Activated CD8-positive, alpha-beta memory T cell treated with anti-CD3 and anti-CD28 coated beads, Interleukin-2, amount 50 U/mL, for 24 hours (primary cell): ENCODE measurements around the gene RYR2.

ENCODE experiments used
- DNase-seq: peaks from one replicate; pipeline ENCODE4 v3.0.0-alpha.2; 2020; ENCODE audit errors: extremely low read depth

Gene RYR2

DNA sequence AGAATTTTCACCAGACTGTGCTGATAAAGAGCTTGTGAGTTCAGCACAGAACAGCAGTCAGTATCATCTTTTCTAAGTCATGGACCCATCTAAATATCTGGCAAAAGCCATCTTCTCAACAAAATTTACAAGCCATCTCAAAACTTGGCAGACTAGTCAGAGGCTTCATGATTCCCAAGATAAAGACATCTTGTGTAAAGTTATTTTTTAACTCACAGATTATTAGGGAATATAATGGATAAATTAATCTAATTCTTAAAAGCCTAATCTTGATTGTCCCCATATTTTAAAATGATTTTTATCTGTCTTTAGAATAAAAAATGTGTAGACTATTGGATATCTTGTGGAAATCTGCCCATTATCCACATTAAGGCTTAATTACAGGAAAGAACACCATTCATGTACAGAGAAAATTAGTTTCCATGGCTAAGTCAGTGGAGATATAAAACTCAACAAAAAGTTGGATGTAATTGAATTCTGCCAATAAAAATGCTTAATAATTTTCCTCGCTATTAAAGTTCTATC, 688.9 kb downstream of the RYR2 start:
- no peak for DNase-seq

DNA sequence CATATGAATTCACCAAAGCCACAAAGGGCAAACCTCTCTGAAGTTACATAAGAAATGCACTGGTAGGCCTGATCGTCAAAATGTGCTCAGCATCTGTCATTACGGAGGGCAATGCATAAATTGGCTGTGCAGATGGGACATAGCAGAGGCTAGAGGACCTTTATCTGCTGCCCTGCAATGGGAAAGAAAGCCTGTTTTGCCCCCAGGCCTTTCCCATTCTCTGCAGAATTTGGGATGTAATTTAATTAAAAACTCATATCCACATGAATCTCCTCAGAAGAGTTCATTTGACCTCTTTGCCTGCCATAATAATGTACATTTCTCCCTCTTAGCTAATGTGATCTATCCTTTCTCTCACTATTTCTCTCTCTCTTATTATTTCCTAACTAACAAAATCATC, 690.7 kb downstream of the RYR2 start:
- DNase-seq: no peak

DNA sequence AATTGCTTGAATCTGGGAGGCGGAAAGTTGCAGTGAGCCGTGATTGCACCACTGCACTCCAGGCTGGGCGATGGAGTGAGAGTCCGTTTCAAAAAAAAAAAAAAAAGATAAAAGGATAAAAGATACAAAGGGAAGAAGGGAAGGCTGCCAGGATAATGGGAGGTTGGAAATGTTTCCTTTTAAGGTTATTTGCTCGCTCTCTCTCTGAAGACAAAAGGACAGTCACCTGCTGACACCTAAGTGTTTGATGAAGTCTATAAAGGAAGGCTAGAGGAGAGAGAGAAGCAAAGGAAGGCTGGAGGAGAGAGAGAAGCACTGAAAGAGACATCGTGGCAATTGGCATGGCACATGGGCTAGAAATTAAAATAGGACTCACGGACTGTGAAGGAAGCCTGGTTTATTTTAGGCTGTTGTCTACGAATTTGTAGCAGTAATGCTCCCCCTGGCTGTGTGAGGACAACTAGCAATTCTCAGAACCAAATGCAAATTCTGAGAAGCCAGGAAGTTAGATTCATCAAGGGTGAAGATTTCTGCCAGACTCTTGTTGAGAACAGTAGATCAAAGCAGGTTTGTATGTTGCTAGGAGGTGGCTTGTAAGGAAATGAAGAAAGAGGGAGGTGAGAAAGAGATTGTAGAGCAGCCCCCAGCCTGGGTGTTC, 694.5 kb downstream of the RYR2 start:
- DNase-seq: no peak

DNA sequence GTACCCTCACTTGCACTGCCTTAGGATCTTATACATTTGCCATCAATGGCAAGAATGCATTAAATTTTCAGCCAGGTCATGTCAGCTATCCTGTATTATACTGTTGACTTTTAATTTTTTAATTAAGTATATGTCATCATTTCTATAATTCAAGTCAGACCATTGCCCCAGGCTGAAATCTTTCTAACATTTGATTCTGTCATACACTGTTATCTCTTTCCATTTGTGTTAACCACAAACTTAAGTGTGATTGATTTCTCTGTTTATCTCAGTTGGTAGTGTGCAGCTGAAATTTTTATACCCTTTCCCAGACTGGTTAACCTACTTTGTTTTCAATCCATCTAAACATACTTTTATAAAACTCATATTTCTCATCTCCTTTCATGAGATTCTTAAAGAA, 695.5 kb downstream of the RYR2 start:
- no peak for DNase-seq

DNA sequence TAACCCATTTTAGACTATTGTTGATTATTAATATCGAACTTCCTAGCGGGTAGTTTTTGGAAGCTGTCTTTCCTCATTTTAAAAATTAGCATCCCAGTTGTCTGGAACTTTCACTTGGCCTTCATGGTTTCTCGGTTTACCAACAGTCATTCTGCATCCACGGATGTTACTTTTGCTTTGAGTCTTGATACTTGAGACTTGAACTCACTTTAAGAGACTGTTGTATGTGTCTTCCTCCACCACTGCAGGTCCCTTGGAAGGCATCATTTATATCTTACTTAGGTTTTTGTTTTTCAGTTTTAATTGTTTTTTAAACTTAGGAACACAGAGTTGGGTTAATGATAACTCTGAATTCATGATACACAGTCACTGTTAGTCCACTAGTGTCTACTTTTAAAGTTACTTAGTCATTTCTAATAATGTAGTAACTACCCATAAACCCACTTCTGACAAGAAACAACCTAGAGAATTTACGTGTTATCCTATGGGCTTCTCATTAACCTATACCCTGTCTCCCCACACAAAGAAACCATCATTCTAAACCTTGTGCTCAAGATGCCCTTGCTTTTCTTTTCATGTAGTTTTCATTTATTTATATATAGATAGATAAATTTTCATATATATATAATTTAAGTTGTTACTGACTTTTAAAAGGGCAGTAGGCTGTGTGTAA, 696.1 kb downstream of the RYR2 start:
- DNase-seq: no peak

DNA sequence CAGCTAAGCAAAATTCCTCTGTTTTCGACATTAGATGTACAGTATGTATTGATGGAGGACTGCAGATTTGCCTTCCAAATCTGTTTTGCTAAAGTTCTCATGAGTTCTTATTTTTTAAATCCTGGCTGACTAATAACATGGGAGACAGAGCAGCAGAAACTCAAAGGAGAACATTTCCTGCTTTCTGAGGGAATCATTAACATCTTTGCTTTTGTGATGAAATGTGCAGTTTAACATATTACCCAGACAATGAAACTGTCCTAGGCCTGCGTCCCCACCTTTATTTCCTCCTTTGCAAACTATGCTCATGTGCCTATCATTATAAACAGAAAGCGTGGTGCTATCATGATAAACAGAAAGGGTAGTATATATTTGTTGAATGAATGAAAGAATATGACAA, 698.9 kb downstream of the RYR2 start:
- DNase-seq: no peak

DNA sequence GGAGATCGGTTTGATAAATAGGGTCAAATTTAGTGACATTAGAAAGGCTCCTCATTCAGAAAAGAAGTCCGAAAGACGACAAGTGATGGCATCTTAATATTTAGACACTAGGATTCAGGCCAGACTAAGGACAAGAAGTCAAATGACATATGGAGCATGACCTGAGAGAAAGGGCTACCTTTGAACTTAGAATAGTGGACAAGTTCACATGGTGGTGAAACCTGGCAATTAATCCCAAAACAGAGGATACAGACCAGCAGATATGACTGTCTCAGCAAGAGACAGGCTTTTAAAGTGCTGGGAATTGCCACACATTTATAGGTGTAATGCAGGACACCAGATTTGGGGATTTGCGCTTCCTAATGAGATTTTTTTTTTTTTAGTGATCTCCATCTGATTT, 703.6 kb downstream of the RYR2 start:
- DNase-seq: no peak

DNA sequence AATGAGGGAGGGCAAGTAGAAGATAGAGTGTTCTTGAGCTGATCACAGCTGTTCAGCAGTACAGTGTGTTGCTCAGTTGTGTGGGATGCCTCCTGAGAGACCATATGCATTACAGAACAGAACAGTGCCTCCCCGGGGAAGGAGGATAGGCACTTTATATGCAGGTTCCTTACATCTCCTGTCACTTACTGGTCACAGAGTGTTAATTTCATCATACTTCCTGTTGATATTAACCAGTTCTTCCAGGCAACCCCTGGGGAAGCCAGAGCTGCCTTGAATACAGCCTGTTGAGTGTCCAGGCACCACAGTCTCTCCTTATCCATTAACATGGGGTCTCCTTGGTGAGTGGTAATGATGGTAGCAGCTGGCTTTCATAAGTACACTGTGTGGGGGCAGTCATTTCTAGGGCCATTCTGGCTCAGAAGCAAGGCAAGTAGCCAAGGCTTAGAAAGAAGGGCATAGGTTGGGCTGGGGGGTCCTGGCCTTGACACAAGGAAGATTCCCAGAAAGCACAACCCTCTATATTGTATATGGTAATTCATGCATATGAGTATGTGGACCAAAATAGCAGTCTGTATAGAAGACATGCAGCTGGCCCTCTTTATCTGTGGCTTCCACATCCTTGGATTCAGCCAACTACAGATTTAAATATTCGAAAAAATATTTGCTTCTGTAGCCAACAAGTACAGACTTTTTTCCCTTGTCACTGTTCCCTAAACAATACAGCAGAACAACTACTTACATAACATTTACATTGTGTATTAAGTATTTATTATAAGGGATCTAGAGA, 706.4 kb downstream of the RYR2 start:
- DNase-seq: no peak

DNA sequence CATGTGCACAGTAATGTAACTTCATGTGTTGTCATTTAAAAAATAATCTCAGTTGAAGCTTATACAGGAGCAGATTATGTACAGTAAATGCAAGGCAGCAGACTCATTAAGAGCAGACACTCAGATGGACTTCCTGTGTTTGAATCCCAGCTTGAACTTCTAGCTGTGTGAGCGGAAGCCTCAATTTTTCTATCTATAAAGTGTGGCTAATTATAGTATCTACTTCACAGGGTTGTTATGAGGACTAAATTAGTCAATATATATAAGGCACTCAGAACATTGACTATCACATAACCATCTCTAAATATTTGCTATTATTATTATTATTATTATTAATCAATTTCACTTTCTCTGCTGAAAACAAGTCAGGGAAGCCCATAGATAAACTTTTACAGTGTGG, 707.1 kb downstream of the RYR2 start:
- no peak for DNase-seq

DNA sequence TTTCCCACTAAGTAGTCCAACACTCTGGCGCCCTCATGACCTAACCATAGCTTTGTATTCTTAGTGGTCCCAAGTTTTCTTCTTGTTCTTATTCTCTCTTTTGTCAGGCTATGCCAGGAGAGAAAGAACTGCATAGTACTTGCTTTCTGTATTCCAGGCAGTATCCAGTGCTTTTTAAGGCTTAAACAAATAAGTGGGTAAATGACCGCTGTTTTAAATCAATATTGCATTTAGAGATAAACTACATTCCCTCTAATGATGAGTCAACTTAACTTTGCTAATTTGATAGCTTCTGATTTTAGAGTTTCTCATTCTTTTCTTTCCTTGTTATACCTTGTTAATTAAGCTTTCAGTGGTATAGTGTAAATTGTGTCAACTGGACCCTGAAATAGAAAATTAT, 709.1 kb downstream of the RYR2 start:
- DNase-seq: no peak

DNA sequence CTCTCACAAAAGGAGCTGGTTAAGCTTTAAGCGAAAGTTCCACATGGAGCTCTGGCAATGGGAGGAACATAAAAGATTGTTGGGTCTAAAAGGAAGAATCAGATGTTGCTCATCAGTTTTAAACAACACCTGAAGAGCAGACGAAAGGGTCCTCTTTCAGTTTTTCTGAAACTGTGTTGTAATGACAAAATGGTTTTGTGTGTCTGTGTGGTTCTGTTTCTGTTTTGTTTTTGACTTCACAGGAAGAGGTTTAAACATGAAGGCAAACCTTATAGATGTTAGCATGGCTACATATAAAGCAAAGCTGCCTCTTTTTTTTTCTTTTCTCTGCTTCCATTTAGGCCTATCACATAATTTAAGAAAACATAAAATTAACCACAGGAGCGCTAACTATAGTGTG, 712.6 kb downstream of the RYR2 start:
- DNase-seq: no peak

DNA sequence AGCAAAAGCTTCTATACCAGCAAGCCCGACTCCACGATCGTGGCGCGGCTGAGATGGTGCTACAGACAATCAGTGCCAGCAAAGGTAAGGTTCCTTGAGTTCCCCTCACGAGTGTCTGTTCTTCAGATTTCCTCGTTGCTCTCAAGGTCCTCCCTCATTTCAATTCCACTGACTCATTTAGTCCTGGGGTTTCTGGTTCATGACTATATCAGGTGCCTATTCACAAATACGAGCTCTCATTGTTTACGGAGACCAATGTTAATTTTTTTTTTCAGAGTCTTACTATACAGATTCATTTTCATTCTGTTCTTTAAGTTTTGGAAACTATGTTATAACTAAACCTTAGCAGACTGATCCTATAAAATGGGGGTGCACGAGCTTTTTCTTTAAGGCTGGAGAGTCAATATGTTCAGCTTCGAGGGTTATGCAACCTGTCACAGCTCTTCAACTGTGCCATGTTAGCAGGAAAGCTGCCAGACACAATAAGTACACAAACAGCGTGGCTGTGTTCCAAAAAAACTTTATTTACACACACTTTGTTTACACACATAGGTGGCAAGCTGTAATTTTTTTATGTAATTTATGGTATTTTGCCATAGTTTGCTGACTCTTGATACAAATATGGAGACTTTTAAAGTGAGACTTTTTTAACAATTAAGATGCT, 714.5 kb downstream of the RYR2 start:
- DNase-seq: no peak

DNA sequence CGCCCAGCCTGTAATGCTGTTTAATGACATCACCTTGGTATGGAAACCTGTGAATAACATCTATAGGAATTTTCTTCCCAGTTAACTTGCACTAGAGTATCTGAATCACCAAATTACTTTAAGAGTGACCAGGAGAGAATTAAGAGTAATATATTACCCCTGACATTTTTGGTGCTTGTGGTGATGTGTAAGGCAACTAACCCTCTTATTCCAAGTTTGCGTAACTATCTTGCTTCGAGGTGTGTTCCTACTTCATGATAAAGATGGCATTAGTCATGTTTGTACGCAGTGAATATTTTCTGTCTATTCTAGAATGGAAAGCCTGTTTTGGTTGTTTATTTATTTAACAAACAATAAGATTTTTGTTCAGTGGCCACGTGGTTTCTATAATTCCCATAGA, 717.4 kb downstream of the RYR2 start:
- no peak for DNase-seq

DNA sequence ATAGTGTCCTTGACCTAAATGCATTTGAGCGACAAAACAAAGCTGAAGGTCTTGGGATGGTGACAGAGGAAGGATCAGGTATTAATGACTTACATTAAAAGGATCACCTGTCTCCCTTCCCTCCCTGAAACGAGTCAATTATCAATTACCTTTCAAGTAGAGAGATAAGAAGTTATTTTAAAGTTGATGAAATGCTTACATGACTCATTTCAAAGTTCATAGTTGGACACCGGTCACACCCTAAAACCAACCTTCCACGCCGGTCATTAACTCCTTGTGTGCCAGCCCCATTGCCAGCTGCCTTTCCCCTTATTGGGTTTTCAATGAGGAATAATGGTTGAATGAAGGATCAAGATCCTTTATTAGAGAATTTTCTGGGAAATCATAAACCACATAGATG, 719.0 kb downstream of the RYR2 start:
- no peak for DNase-seq

DNA sequence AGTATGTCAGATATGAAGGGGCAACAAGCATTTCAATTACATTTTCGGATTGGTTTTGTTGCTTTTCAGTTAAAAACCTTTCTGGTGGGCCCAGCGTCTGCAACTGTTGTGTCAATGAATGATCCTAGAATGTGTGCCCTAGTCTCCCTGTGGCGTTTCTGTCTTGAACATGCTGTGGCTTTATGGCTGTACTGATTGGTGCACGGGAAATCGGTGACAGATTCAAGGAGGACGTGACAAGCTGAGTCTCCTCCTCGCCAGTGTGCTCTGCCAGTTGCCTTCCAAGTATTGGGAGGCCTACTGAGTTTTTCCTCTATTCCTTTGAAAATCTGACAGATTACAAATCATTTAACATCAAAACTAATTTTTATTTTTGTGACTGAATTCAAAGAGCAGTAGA, 721.2 kb downstream of the RYR2 start:
- DNase-seq: no peak

DNA sequence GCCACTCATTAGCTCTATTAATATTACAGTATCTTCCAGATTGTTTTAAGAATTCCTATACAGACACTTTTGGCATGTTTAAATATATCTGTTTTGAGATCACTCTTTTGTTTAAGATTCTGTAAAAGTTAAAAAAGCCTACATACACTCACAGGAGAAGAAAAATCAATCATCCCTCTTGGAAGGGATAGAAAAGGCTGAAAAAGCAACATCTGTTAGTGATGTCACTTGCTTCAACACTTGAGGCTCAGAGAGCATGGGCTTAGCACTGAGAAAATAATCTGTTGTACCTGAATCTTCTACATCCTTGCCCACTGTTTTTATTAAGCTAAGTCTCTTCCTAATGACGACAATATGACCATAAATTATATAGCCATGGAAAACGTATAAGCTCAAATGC, 721.8 kb downstream of the RYR2 start:
- DNase-seq: no peak

DNA sequence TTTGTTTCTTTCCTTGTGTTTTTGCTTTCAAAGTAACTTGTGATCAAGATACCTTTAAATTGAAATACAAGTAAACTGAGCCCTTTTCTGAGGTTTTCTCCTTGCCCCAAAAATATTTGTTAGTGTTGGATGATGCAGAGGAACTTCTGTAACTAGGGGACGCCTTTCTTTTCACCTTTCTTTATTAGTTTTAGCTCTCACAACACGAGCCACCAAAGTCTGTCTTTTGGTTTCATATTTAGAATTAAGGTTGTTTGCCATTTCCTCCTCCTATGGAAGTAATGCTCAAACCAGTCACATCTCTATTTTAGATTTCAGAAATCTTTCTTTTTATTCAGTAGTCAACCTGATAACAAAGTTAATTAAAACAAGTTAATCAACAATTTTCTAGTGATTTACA, 727.9 kb downstream of the RYR2 start:
- no peak for DNase-seq

DNA sequence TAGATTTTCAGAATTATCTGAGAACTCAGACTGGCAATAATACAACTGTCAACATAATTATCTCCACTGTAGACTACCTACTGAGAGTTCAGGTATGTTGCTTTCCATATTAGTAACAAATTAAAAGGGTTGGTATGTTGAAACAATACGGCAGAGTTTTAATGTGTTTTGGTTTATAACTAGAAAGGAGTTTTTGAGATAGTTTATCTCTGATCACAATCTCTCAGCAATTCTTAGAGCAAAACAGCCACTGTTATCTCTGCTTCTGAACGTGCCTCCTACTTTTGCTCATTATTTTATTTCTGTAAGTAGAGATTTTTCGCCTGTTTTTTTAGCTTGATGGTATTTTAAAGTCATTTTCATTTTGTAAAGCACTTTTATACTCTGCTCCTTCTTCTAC, 730.0 kb downstream of the RYR2 start:
- DNase-seq: no peak

DNA sequence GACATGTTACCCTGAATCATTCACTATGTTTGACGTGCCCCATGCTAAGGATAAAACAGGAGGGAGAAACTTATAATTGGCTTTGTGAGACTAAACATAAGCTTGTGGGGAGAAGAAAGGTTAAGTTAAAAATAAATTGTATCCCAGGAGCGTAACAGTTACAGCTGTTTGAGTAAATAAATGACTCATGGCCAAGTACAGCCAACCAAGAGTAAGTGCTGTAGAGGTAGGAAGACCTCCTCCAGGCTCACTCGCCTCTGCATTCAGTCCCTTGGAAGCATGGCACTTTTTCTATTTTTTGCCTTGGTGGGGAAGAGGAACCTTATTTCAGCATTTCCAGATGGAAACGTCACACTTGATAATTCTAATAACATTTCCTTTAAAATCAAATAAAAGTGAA, 732.3 kb downstream of the RYR2 start:
- DNase-seq: no peak

DNA sequence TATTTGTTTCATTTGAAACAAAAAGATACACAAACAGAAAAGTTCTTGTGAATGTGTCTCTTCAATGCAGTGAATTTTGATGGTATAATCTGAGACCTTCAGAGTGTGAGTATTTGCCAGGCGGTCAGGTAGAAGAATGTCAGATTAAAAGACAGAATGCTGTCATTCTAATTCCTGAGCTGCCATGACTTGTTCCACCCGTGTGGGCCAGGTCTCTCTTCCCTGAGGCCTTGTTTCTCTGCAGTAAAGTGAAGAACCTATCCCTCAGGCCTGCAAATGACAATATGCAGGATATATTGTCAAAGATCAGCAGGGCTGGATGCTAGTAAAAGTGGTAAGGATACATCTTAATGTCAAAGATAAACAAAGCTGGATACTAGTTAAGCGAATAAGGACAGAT, 737.4 kb downstream of the RYR2 start:
- no peak for DNase-seq

DNA sequence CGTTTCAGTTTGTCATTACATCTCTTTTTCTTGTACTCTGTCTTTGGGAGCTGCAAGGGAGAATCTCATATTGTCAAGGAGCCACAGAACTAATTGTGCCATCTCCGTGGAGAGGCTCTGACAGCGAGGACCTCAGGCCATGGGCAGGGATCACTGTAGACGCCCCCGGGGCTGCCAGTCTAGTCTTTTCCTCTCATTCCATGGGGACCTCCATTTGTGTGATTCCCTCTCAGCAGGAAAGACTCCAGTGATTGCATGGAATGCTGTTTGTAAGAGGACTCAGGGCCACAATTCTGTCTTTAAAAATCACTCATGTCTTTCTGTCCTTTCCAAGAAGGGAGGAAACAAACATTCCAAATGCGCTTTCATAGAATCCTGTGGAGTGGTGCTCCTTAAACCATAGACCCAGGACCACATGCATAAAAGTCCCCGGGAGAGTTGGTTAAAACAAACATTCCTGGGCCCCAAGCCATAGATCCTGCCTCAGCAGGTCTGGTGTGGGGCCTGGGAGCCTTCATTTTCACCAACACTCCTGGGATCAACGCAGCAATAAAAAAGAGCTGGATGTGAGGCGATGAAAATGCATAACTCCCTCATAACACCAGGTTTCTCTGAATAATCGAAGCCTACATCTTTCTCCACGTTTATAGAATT, 744.2 kb downstream of the RYR2 start:
- no peak for DNase-seq

DNA sequence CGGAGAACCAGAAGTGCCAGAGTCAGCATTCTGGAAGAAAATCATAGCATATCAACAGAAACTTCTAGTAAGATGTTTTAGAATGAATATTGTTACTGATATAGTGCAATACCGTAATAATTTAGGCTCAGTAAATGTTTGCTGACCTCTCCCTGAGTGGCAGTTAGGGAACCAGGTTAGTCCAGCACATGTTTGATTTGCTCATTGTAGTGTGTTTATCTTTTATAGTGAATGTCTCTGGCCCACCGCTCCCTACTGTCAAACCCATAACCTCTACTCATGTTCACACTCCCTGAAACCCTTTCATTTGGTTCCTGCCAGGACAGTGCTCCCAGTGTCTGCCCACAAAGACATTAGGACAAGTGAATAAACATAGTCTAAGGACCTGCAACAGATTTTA, 746.1 kb downstream of the RYR2 start:
- no peak for DNase-seq
